H1 (cell line): ENCODE results near the gene MED6. TPM values are rescaled to one million over a fixed set of nuclear protein-coding genes. Genes with fewer than 3 reads are reported as not detected.

Source experiments
- polyA plus RNA-seq, 7 experiments: library from polyadenylated mRNA; depleted of rRNA in 3 of 7; stranded (reverse) in 5 of 7; unstranded in 2 of 7; fragments of >200 nt in 5 of 7; fragments of 200-250 nt in 2 of 7; gene quantifications; 1 replicate in 5 of 7; 2 replicates in 1 of 7; 4 replicates in 1 of 7; pipeline versions ENCODE4 v1.2.1 to v1.2.3, GENCODE V29; 2011 to 2013; ENCODE audit warnings: missing spikeins in 2 of 7, mixed read lengths in 2 of 7
- small RNA-seq: library from polyadenylated mRNA; stranded (forward); fragments of <200 nt; extraction: miRNeasy Mini kit (QIAGEN cat#:217004); gene quantifications from one replicate; pipeline ENCODE3, GENCODE V24; 2013; ENCODE audit not compliant: insufficient read depth
- total RNA-seq: library from RNA; stranded (reverse); fragmentation: NEBNext Ultra II Directional; extraction: Animal tissue kit (Norgen Biotek cat#: 25700); gene quantifications from 2 replicates; pipeline ENCODE4 v1.2.1, GENCODE V29; 2021

The MED6 gene
- total and polyA plus RNA-seq, 2 of the 8 experiments (the other 6 are each of a cell fraction or from before 2014, with no cell fraction given): 33.1 to 39.7 TPM

Small RNA genes within 50 kb of the gene (small RNA-seq; reads per million reads assigned to genes)
- not detected for gene RN7SL77P

Other genes starting within 250 kb of the MED6 start
- 65.8 and 73.0 TPM in 2 replicates for gene COX16, start 241.0 kb downstream of the MED6 start, total RNA-seq
- 14.0 and 21.0 TPM in 2 replicates for gene COX16, start 241.0 kb downstream of the MED6 start, polyA plus RNA-seq (2011; rRNA removed)
- 29.7 and 30.6 TPM in 2 replicates for gene SYNJ2BP, start 183.6 kb downstream of the MED6 start, total RNA-seq
- gene SYNJ2BP, start 183.6 kb downstream of the MED6 start, polyA plus RNA-seq (2011; rRNA removed): 5.8 and 9.6 TPM in 2 replicates
- not detected in 2 replicates for gene ADAM21, start 148.5 kb downstream of the MED6 start, total RNA-seq
- gene ADAM21, start 148.5 kb downstream of the MED6 start, polyA plus RNA-seq (2011; rRNA removed): 0.03 and 0.09 TPM in 2 replicates
- 0.26 TPM in 1 of 2 replicates, not detected in the other for gene ADAM20, start 65.7 kb downstream of the MED6 start, total RNA-seq
- 0.08 and 0.11 TPM in 2 replicates for gene ADAM20, start 65.7 kb downstream of the MED6 start, polyA plus RNA-seq (2011; rRNA removed)
- gene TTC9, start 41.3 kb upstream of the MED6 start, total RNA-seq: 27.3 and 29.5 TPM in 2 replicates
- 16.5 and 21.0 TPM in 2 replicates for gene TTC9, start 41.3 kb upstream of the MED6 start, polyA plus RNA-seq (2011; rRNA removed)
- gene MAP3K9, start 208.9 kb upstream of the MED6 start, total RNA-seq: 23.7 and 24.7 TPM in 2 replicates
- gene MAP3K9, start 208.9 kb upstream of the MED6 start, polyA plus RNA-seq (2011; rRNA removed): 9.7 and 9.8 TPM in 2 replicates